ENCODE data around the gene KIF1B.

The KIF1B gene

DNA sequence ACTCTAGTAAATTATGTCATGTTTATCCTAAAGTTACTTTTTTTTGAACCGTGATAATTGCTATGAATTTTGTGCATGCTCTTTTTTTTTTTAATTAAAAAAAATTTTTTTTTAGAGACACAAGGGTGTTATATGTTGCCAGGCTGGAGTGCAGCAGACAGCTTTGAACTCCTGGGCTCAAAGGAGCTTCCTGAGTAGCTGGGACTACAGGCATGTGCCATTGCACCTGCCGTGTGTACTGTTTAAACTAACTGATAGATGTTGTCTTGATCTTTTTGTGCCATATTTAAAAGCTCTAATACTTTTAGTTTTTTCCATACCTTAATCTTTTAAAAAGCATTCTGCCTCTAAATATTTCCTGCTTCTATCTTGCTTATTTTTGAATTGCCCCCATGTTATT is 60.7 kb downstream of the KIF1B start:
- no peak overlapping the region for H3K4me3 ChIP-seq (ENCODE audit: low read depth, low read length)
- no peak overlapping the region for H2AFZ ChIP-seq
- no peaks in the 10 kb centered on the region for H3K9me3 ChIP-seq (ENCODE audit: control insufficient read depth, low read length)
- no peaks in the 10 kb centered on the region for H3K36me3 ChIP-seq (ENCODE audit: control insufficient read depth, insufficient read depth, low read length)
- no peaks in the 10 kb centered on the region for H3K27me3 ChIP-seq (ENCODE audit: control insufficient read depth, insufficient read depth, low read length)
- no peak overlapping the region for H3K9ac ChIP-seq
- no peak overlapping the region for H3K27ac ChIP-seq
- no peaks in the 10 kb centered on the region for H3K4me1 ChIP-seq
- TF ChIP-seq, protein P1, sequence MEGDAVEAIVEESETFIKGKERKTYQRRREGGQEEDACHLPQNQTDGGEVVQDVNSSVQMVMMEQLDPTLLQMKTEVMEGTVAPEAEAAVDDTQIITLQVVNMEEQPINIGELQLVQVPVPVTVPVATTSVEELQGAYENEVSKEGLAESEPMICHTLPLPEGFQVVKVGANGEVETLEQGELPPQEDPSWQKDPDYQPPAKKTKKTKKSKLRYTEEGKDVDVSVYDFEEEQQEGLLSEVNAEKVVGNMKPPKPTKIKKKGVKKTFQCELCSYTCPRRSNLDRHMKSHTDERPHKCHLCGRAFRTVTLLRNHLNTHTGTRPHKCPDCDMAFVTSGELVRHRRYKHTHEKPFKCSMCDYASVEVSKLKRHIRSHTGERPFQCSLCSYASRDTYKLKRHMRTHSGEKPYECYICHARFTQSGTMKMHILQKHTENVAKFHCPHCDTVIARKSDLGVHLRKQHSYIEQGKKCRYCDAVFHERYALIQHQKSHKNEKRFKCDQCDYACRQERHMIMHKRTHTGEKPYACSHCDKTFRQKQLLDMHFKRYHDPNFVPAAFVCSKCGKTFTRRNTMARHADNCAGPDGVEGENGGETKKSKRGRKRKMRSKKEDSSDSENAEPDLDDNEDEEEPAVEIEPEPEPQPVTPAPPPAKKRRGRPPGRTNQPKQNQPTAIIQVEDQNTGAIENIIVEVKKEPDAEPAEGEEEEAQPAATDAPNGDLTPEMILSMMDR (IDR thresholded peaks at IDR 0.05) = no peak
- H3K79me2 ChIP-seq = no peaks in the 10 kb centered on the region
- H3K4me2 ChIP-seq (ENCODE audit: low read length) = no peak overlapping the region

GRCh38 chr1:10271869-10272268 is 61.5 kb downstream of the KIF1B start:
- H3K27ac ChIP-seq = no peak overlapping the region
- TF ChIP-seq, protein P1 (IDR thresholded peaks at IDR 0.05) = no peak

DNA sequence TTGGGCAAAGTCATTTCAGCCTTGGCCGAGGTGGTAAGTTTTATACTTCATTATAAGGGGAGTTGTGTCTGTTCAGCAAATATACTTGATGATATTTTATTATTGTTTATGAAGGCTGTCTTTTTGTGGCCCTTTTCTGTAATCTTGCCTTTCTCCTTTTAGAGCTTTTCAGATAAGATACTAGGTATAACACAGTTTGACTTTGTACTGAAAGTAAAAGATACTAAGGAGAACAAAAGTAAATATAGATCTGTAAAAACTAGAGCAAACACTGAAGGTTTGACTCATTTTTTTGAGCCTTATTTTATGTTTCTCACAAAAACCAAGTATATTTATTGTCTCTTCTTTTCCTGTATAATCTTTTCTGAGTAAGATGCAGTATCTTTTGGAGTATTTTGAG is 61.9 kb downstream of the KIF1B start:
- Histone ChIP-seq H3K27me3 (ENCODE audit: control insufficient read depth, insufficient read depth, low read length) (no peaks in the 10 kb centered on the region), H3K4me2 (ENCODE audit: low read length) (no peak overlapping the region), H3K9me3 (ENCODE audit: control insufficient read depth, low read length) (no peaks in the 10 kb centered on the region), H3K4me3 (ENCODE audit: low read depth, low read length) (no peak overlapping the region), H3K79me2 (no peaks in the 10 kb centered on the region), H3K4me1 (no peaks in the 10 kb centered on the region), H3K36me3 (ENCODE audit: control insufficient read depth, insufficient read depth, low read length) (no peaks in the 10 kb centered on the region), H2AFZ (no peak overlapping the region), H3K27ac (no peak overlapping the region), H3K9ac (no peak overlapping the region)
- TF ChIP-seq, protein P1 (IDR thresholded peaks at IDR 0.05) = no peak

More at GRCh38 chr1:10271869-10272268, 61.5 kb downstream of the KIF1B start:
- Histone ChIP-seq H3K4me1 (no peaks in the 10 kb centered on the region), H3K79me2 (no peaks in the 10 kb centered on the region), H3K4me3 (ENCODE audit: low read depth, low read length) (no peak overlapping the region), H3K9me3 (ENCODE audit: control insufficient read depth, low read length) (no peaks in the 10 kb centered on the region), H2AFZ (no peak overlapping the region), H3K27me3 (ENCODE audit: control insufficient read depth, insufficient read depth, low read length) (no peaks in the 10 kb centered on the region), H3K9ac (no peak overlapping the region), H3K4me2 (ENCODE audit: low read length) (no peak overlapping the region), H3K36me3 (ENCODE audit: control insufficient read depth, insufficient read depth, low read length) (no peaks in the 10 kb centered on the region)

- Histone ChIP-seq H2AFZ (no peak overlapping the region), H3K4me3 (ENCODE audit: low read depth, low read length) (no peak overlapping the region), H3K36me3 (ENCODE audit: control insufficient read depth, insufficient read depth, low read length) (no peaks in the 10 kb centered on the region), H3K79me2 (no peaks in the 10 kb centered on the region), H3K27me3 (ENCODE audit: control insufficient read depth, insufficient read depth, low read length) (no peaks in the 10 kb centered on the region), H3K4me1 (no peaks in the 10 kb centered on the region), H3K27ac (no peak overlapping the region), H3K9ac (no peak overlapping the region), H3K9me3 (ENCODE audit: control insufficient read depth, low read length) (no peaks in the 10 kb centered on the region), H3K4me2 (ENCODE audit: low read length) (no peak overlapping the region)
- TF ChIP-seq, protein P1 (IDR thresholded peaks at IDR 0.05) = no peak
Observed at GRCh38 chr1:10278880-10279279, 68.5 kb downstream of the KIF1B start.
